Esophagus squamous epithelium (tissue), 5 donors: Measurements from ENCODE around the gene FAM114A1. TPM values are rescaled to one million over a fixed set of nuclear protein-coding genes. Genes with fewer than 3 reads are reported as not detected.

ENCODE experiments used
- DNase-seq: peaks from one replicate; lab custom pipeline; 2025; lab: John Stamatoyannopoulos, UW
- H3K27ac ChIP-seq, 4 donors: fragments of 200-600 bp; sonication (generic); one replicate each; pipeline ENCODE4 v1.5.1; 2016 to 2019; ENCODE audit warnings: mild to moderate bottlenecking in 1 of 4
- H3K27me3 ChIP-seq, 4 donors: fragments of 200-600 bp; sonication (generic); 1 replicate in 3 of 4; 2 replicates in 1 of 4; pipeline versions ENCODE4 v1.5.1 to v1.6.0; 2017 to 2021; ENCODE audit warnings: antibody characterized with exemption in 1 of 4
- H3K36me3 ChIP-seq, 3 donors: fragments of 200-600 bp; sonication (generic); one replicate each; pipeline ENCODE4 v1.5.1; 2016 to 2019
- H3K4me1 ChIP-seq, 3 donors: fragments of 200-600 bp; sonication (generic); one replicate each; pipeline ENCODE4 v1.5.1; 2017 to 2019
- H3K4me3 ChIP-seq, 4 donors: fragments of 200-600 bp; sonication (generic); 1 replicate in 3 of 4; 2 replicates in 1 of 4; pipeline ENCODE4 v1.5.1; 2016 to 2019; ENCODE audit warnings: mild to moderate bottlenecking in 2 of 4, moderate library complexity in 1 of 4
- H3K9me3 ChIP-seq, 3 donors: fragments of 200-600 bp; sonication (generic); one replicate each; pipeline ENCODE4 v1.5.1; 2016 to 2019
- CTCF ChIP-seq, 6 experiments: fragments of 450-650 bp in 4 of 6; fragments of 200-600 bp in 2 of 6; sonication (generic) in 2 of 6; IDR thresholded peaks; one replicate each; pipeline ENCODE4 v1.5.1; 2016 to 2019; ENCODE audit warnings: antibody characterized with exemption in 6 of 6, mild to moderate bottlenecking in 4 of 6, moderate library complexity in 4 of 6
- POLR2A ChIP-seq, 4 donors: fragments of 450-650 bp; IDR thresholded peaks; one replicate each; pipeline ENCODE4 v1.6.1; 2017; ENCODE audit warnings: antibody characterized with exemption in 4 of 4, mild to moderate bottlenecking in 4 of 4, moderate library complexity in 3 of 4
- WGBS, 2 donors: methylation state at CpG; one replicate each; pipeline ENCODE4 v1.1.5; 2018; 5-methylcytosine and 5-hydroxymethylcytosine counted together
- intact Hi-C: fragments of 100-400 bp; cut with DNase I; formaldehyde crosslinking; loops from one replicate; pipeline ENCODE4 v1.15.0; 2022
- total RNA-seq, 4 donors: library from RNA; depleted of rRNA; stranded (reverse); fragments of >200 nt; gene quantifications; one replicate each; pipeline ENCODE4 v1.1.0, GENCODE V29; 2016
- donor health status: DM: yes; HTN: yes; CAD: no.

Gene FAM114A1
- total RNA-seq, 4 donors from 2014 or later = 36.7 to 80.9 (median 69.2) TPM

DNA sequence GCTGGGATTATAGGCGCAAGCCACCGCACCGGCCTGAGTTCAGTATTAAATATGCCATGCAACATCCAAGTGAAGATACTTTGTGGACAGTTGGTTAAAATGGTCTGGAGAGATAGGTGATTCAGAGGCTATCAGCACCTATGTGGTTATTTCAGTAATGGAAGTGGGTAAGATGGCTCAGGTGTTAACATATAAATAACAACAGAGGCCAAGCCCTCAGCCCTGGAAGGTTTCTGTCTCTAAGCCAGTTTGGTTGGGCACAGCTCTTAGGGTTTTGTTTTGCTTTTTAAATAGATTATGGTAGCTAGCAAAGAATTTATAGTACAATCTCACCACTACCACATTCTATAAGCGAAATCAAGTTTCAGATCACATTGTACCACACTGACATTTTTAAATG is 16.6 kb downstream of the FAM114A1 start:
- Histone ChIP-seq H3K4me1 (peaks cover 0 to 15% (median 0%) of the 10 kb centered on the region in 3 donors), H3K36me3 (peaks cover 0 to 65% (median 5%) of the 10 kb centered on the region in 3 donors)
- intact Hi-C loops = no loop called here

DNA sequence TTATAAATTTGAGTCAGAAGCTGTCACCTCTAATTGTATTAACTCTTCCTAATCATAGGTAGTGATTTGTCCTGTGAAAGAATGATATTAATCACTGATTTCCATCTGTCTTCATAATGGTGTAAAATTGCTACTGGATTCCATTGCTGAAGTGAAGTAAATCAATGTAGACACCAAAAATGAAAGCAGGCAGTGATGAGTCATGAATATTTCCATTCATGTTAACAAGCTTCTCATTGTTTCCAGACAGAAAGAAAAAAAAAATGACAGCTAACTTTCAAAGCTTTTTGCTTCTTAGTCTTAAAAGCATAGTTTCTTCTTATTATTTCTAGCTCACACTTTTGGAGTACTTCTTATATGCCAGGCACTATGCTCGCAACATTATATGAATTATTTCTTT is 21.5 kb downstream of the FAM114A1 start:
- peak overlapping the region; percentile 32 to 67 (median 44) for H3K27ac ChIP-seq
- WGBS, 2 donors = 36% methylated on average over 1 of the region's 1 CpG
- no peak for DNase-seq
- intact Hi-C loops = no loop called here
- H3K36me3 ChIP-seq = peaks cover 0 to 52% (median 0%) of the 10 kb centered on the region in 3 donors
- H3K4me3 ChIP-seq = peak overlapping the region in 1 of 4 donors; percentile 25
- H3K27me3 ChIP-seq = no peaks in the 10 kb centered on the region
- TF ChIP-seq POLR2A (IDR thresholded peaks at IDR 0.05) (no peak), CTCF (IDR thresholded peaks at IDR 0.05) (no peak)
- H3K9me3 ChIP-seq = no peaks in the 10 kb centered on the region
- peaks cover 3 to 28% (median 11%) of the 10 kb centered on the region in 3 donors for H3K4me1 ChIP-seq

More for the DNA sequence above, 16.6 kb downstream of the FAM114A1 start:
- Histone ChIP-seq H3K9me3 (no peaks in the 10 kb centered on the region), H3K27ac (no peak overlapping the region), H3K4me3 (no peak overlapping the region), H3K27me3 (no peaks in the 10 kb centered on the region)
- WGBS, 2 donors = 90 to 100% methylated on average over 1 to 4 of the region's 4 CpGs
- no peak for DNase-seq
- no peak for TF ChIP-seq POLR2A (IDR thresholded peaks at IDR 0.05)
- no peak for TF ChIP-seq CTCF (IDR thresholded peaks at IDR 0.05)

- Histone ChIP-seq H3K4me1 (peaks cover 3 to 28% (median 11%) of the 10 kb centered on the region in 3 donors), H3K27ac (no peak overlapping the region), H3K9me3 (no peaks in the 10 kb centered on the region), H3K36me3 (peaks cover 0 to 63% (median 0%) of the 10 kb centered on the region in 3 donors), H3K27me3 (no peaks in the 10 kb centered on the region), H3K4me3 (no peak overlapping the region)
- 89 to 91% methylated on average over 10 of the region's 10 CpGs for WGBS, 2 donors
- DNase-seq = no peak
- no peak for TF ChIP-seq CTCF (IDR thresholded peaks at IDR 0.05)
- TF ChIP-seq POLR2A (IDR thresholded peaks at IDR 0.05) = no peak
- intact Hi-C loops = no loop called here
Measured at GRCh38 chr4:38891051-38891983, 23.7 kb downstream of the FAM114A1 start.

GRCh38 chr4:38894322-38894982 is 26.8 kb downstream of the FAM114A1 start:
- 88 to 89% methylated on average over 7 of the region's 7 CpGs for WGBS, 2 donors
- peaks cover 2 to 14% (median 10%) of the 10 kb centered on the region in 3 donors for H3K4me1 ChIP-seq
- no peaks in the 10 kb centered on the region for H3K27me3 ChIP-seq
- H3K27ac ChIP-seq = no peak overlapping the region
- no peak for DNase-seq
- no peak overlapping the region for H3K4me3 ChIP-seq
- peaks cover 0 to 75% (median 0%) of the 10 kb centered on the region in 3 donors for H3K36me3 ChIP-seq
- no peaks in the 10 kb centered on the region for H3K9me3 ChIP-seq
- intact Hi-C loops = no loop called here
- no peak for TF ChIP-seq CTCF (IDR thresholded peaks at IDR 0.05)
- no peak for TF ChIP-seq POLR2A (IDR thresholded peaks at IDR 0.05)
